Endothelial cell of umbilical vein (primary cell): ENCODE data around the gene KL. TPM values are rescaled to one million over a fixed set of nuclear protein-coding genes. Genes with fewer than 3 reads are reported as not detected.

Experiments used
- BruUV-seq: library from RNA; stranded (reverse); fragments of 400-500 nt; replicated peaks from 2 replicates; lab custom pipeline; 2021; lab: Mats Ljungman, UMichigan
- CTCF ChIA-PET: fragments of 300-600, 350-600 bp; sonication (Branson Sonifier 250); formaldehyde crosslinking; loops from one replicate; lab custom pipeline; 2021; ENCODE audit warnings: antibody characterized with exemption, inconsistent platforms; lab: Charles Lee
- POLR2A ChIA-PET: fragments of 300-600, 350-600 bp; sonication (Branson Sonifier 250); formaldehyde crosslinking; loops from one replicate; lab custom pipeline; 2021; ENCODE audit warnings: antibody characterized with exemption, inconsistent platforms; lab: Charles Lee
- DNase-seq: peaks from one replicate; pipeline ENCODE4 v3.0.0-alpha.2; 2011; ENCODE audit warnings: low read depth, low spot score
- FAIRE-seq: peaks from 2 replicates; lab custom pipeline; 2011; peaks lifted over from hg19 to GRCh38; lab: Jason Lieb, UNC
- H2AFZ ChIP-seq: 2 replicates; pipeline ENCODE4 v1.6.0; 2012; ENCODE audit warnings: low read depth, low read length, control low read depth, inconsistent platforms
- H3K27ac ChIP-seq: 2 replicates; pipeline ENCODE4 v1.5.1; 2011; ENCODE audit warnings: low read depth, mild to moderate bottlenecking, control low read depth, low read length, moderate library complexity; ENCODE audit not compliant: insufficient read depth
- H3K27me3 ChIP-seq, 2 experiments: 2 replicates each; pipeline versions ENCODE4 v1.6.0 to v1.6.1; 2011; ENCODE audit warnings: low read length in 2 of 2, mixed read lengths in 1 of 2; ENCODE audit not compliant: control insufficient read depth in 2 of 2, insufficient read depth in 2 of 2
- H3K36me3 ChIP-seq, 2 experiments: 2 replicates in 1 of 2; 3 replicates in 1 of 2; pipeline ENCODE4 v1.5.1; 2011; ENCODE audit warnings: low read length in 2 of 2, mild to moderate bottlenecking in 1 of 2, moderate library complexity in 1 of 2; ENCODE audit not compliant: control insufficient read depth in 2 of 2, insufficient read depth in 2 of 2; ENCODE audit errors: extremely low read depth in 1 of 2
- H3K4me1 ChIP-seq: 3 replicates; pipeline ENCODE4 v1.5.1; 2011; ENCODE audit warnings: mild to moderate bottlenecking, low read length; ENCODE audit not compliant: control insufficient read depth, insufficient read depth; ENCODE audit errors: extremely low read depth
- H3K4me2 ChIP-seq: 2 replicates; pipeline ENCODE4 v1.6.1; 2011; ENCODE audit warnings: low read length, control low read depth, mixed read lengths; ENCODE audit not compliant: insufficient read depth
- H3K4me3 ChIP-seq, 3 experiments: fragments of 200-600 bp in 1 of 3; sonication (generic), shearing (Covaris generic) in 1 of 3; replicated peaks in 1 of 3; 2 replicates each; pipeline ENCODE4 v1.5.1; 2011 to 2016; ENCODE audit warnings: control low read depth in 3 of 3, low read length in 3 of 3, mild to moderate bottlenecking in 2 of 3, inconsistent platforms in 1 of 3, low read depth in 1 of 3, moderate library complexity in 1 of 3; ENCODE audit not compliant: insufficient read depth in 1 of 3
- H3K79me2 ChIP-seq: 2 replicates; pipeline ENCODE4 v1.6.0; 2012; ENCODE audit warnings: low read length, inconsistent platforms; ENCODE audit not compliant: control insufficient read depth, insufficient read depth
- H3K9ac ChIP-seq: replicated peaks from 2 replicates; pipeline ENCODE3; 2011; ENCODE audit warnings: low read length, control low read depth; ENCODE audit not compliant: insufficient read depth; ENCODE audit errors: extremely low read depth
- H3K9me1 ChIP-seq: replicated peaks from 3 replicates; pipeline ENCODE4 v1.6.0; 2011; ENCODE audit warnings: mild to moderate bottlenecking, low read length; ENCODE audit not compliant: control insufficient read depth, insufficient read depth; ENCODE audit errors: extremely low read depth
- H3K9me3 ChIP-seq: replicated peaks from 2 replicates; pipeline ENCODE4 v1.5.1; 2012; ENCODE audit warnings: low read length, inconsistent platforms; ENCODE audit not compliant: control insufficient read depth, insufficient read depth
- H4K20me1 ChIP-seq: replicated peaks from 2 replicates; pipeline ENCODE3; 2011; ENCODE audit warnings: mild to moderate bottlenecking, low read length; ENCODE audit not compliant: control insufficient read depth, insufficient read depth; ENCODE audit errors: extremely low read depth
- CTCF ChIP-seq, 2 donors: IDR thresholded peaks; 1 replicate in 1 of 2; 2 replicates in 1 of 2; pipeline ENCODE4 v1.5.1; 2011; ENCODE audit warnings: low read length in 2 of 2, mild to moderate bottlenecking in 2 of 2, moderate library complexity in 2 of 2, control low read depth in 1 of 2, inconsistent platforms in 1 of 2, low read depth in 1 of 2; ENCODE audit not compliant: insufficient read depth in 1 of 2; ENCODE audit errors: extremely low read depth in 1 of 2
- EZH2 ChIP-seq: IDR thresholded peaks from 2 replicates; pipeline ENCODE4 v1.6.1; 2012; ENCODE audit warnings: borderline replicate concordance, low read depth, mild to moderate bottlenecking, moderate library complexity, low read length, inconsistent platforms; ENCODE audit not compliant: severe bottlenecking
- FOS ChIP-seq: IDR thresholded peaks from 2 replicates; pipeline ENCODE4 v1.6.1; 2011; ENCODE audit warnings: mild to moderate bottlenecking, low read length, moderate library complexity, borderline replicate concordance; ENCODE audit not compliant: insufficient read depth
- GATA2 ChIP-seq: IDR thresholded peaks from 2 replicates; pipeline ENCODE4 v1.7.0; 2011; ENCODE audit warnings: low read depth, mild to moderate bottlenecking, moderate library complexity, mixed read lengths, low read length; ENCODE audit not compliant: insufficient read length, insufficient read depth
- JUN ChIP-seq: IDR thresholded peaks from 2 replicates; pipeline ENCODE4 v1.6.1; 2011; ENCODE audit warnings: borderline replicate concordance, low read depth; ENCODE audit not compliant: insufficient read length, insufficient read depth
- MYC ChIP-seq: IDR thresholded peaks from one replicate; pipeline ENCODE4 v1.6.1; 2011; ENCODE audit warnings: mild to moderate bottlenecking, low read depth, low read length
- POLR2A ChIP-seq: IDR thresholded peaks from 2 replicates; pipeline ENCODE4 v1.6.1; 2012; ENCODE audit warnings: low read depth, mild to moderate bottlenecking, control low read depth, low read length
- POLR2AphosphoS5 ChIP-seq: IDR thresholded peaks from 2 replicates; pipeline ENCODE4 v1.6.1; 2012; ENCODE audit warnings: low read depth, mild to moderate bottlenecking, control low read depth, low read length, moderate library complexity; ENCODE audit not compliant: insufficient read depth
- dilution Hi-C: fragments of 300-500 bp; cut with MboI; formaldehyde crosslinking; loops from one replicate; pipeline ENCODE4 v1.15.0; 2019; ENCODE audit warnings: low sequenced_read_pairs; ENCODE audit not compliant: extremely low pct_ligation_motif_present
- intact Hi-C: fragments of 100-400 bp; cut with micrococcal nuclease; formaldehyde crosslinking; loops from one replicate; pipeline ENCODE4 v1.10.0; 2022
- polyA plus RNA-seq, 4 experiments: library from polyadenylated mRNA; depleted of rRNA in 3 of 4; stranded (reverse) in 3 of 4; unstranded in 1 of 4; fragments of >200 nt; gene quantifications; 2 replicates each; pipeline versions ENCODE4 v1.2.1 to v1.2.3, GENCODE V29; 2011 to 2012; ENCODE audit warnings: missing spikeins in 1 of 4
- total RNA-seq: library from RNA; stranded (reverse); gene quantifications from 2 replicates; pipeline ENCODE4 v1.2.3, GENCODE V29; 2021
- TF ChIP-seq, protein P1 (sequence below): IDR thresholded peaks from 2 replicates; pipeline ENCODE4 v1.6.1; 2011; ENCODE audit not compliant: insufficient read depth, insufficient read length

Gene KL
- total and polyA plus RNA-seq, 2 donors (not counting 3 experiments of a cell fraction or from before 2014, with no cell fraction given): 0.01 to 0.07 TPM

GRCh38 chr13:32984857-32985626, 31.2 kb upstream of the KL start:
- no peak for DNase-seq
- Histone ChIP-seq H3K27ac (no peak overlapping the region), H3K4me2 (no peak overlapping the region), H3K9me1 (no peaks in the 10 kb centered on the region), H3K36me3 (no peaks in the 10 kb centered on the region), H3K79me2 (no peaks in the 10 kb centered on the region), H3K4me3 (no peak overlapping the region), H4K20me1 (no peaks in the 10 kb centered on the region), H3K9me3 (no peaks in the 10 kb centered on the region), H2AFZ (no peak overlapping the region), H3K27me3 (peaks cover 2 to 23% of the 10 kb centered on the region in 2 experiments), H3K4me1 (no peaks in the 10 kb centered on the region), H3K9ac (no peak overlapping the region)
- dilution Hi-C loops (no loop called here), intact Hi-C loops (loop anchor here (2.0 kb wide), 1 partner anchor 66 kb away; no protein-coding TSS in a partner anchor)
- no peak for TF ChIP-seq EZH2
- TF ChIP-seq CTCF (IDR thresholded peaks at IDR 0.05; ENCODE audit: extremely low read depth in 1 of 2, insufficient read depth in 1 of 2, low read depth in 1 of 2, low read length in 2 of 2): no peak
- no peak for TF ChIP-seq GATA2
- TF ChIP-seq, protein P1, sequence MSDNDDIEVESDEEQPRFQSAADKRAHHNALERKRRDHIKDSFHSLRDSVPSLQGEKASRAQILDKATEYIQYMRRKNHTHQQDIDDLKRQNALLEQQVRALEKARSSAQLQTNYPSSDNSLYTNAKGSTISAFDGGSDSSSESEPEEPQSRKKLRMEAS: no peak
- no peak for TF ChIP-seq MYC
- TF ChIP-seq FOS: no peak
- no peak for TF ChIP-seq POLR2AphosphoS5
- no peak for TF ChIP-seq JUN
- TF ChIP-seq POLR2A: no peak
- no peak for FAIRE-seq
- BruUV-seq: no TSS peak
- CTCF ChIA-PET: no interaction called here
- POLR2A ChIA-PET: no interaction called here
